ENCODE data around the gene ZNF791.
"Not testable (repeated sequence)": the region's sequence is repeated elsewhere in the genome, so short reads cannot be mapped to it uniquely, and the experiment has no call there.

ZNF791 gene

DNA sequence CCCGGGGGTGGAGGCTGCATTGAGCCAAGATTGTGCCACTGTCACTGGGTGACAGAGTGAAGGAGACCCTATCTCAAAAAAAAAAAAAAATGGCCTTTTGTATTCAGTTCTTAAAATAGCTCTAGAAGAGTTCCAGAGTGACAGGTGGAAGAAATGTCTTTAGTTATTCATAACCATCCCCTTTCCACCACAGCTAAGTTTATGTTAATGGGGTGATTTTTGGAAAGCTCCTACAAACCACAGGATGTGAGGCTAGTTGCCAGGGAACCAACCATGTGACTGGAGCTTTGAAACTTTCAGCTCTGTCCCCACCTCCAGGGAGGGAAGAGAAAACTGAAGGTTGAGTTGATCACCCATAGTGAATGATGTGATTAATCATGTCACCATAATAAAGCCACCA lies 7.0 kb upstream of the ZNF791 start:
- H3K4me1 ChIP-seq (ENCODE audit: insufficient read depth, low read length) = no peaks in the 10 kb centered on the region
- 92% methylated on average over 1 of the region's 1 CpG for WGBS
- no peak overlapping the region for H3K9ac ChIP-seq (ENCODE audit: low read depth, low read length)
- no peak overlapping the region for H3K4me3 ChIP-seq (ENCODE audit: low read length)
- H3K36me3 ChIP-seq (ENCODE audit: insufficient read depth, low read length) = peaks cover 24% of the 10 kb centered on the region
- H3K27me3 ChIP-seq (ENCODE audit: insufficient read depth, low read length) = no peaks in the 10 kb centered on the region
- H3K9me3 ChIP-seq (ENCODE audit: insufficient read depth, low read depth, low read length) = no peaks in the 10 kb centered on the region
- H3K27ac ChIP-seq (ENCODE audit: low read depth, low read length) = no peak overlapping the region

DNA sequence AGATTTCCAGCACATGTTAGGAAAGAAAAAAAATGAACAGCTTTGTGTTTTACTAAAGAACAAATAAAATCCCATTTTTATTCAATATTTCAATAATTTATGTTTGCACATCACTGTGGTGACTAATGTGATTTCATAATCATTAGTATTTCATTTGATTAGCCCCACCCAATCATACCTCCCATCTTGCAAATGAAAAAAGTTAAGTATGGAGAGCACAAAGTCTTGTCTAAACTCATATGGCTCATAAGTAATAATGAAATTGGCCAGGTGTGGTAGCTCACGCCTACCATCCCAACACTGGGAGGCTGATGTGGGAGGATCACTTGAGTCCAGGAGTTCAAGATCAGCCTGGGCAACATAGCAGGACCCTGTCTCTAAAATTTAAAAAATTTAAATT lies 3.9 kb upstream of the ZNF791 start:
- Histone ChIP-seq H3K36me3 (ENCODE audit: insufficient read depth, low read length) (peaks cover 25% of the 10 kb centered on the region), H3K9me3 (ENCODE audit: insufficient read depth, low read depth, low read length) (no peaks in the 10 kb centered on the region), H3K4me3 (ENCODE audit: low read length) (no peak overlapping the region), H3K9ac (ENCODE audit: low read depth, low read length) (no peak overlapping the region), H3K27ac (ENCODE audit: low read depth, low read length) (no peak overlapping the region), H3K4me1 (ENCODE audit: insufficient read depth, low read length) (peaks cover 4% of the 10 kb centered on the region; the same call in 1 of the 2 replicates), H3K27me3 (ENCODE audit: insufficient read depth, low read length) (no peaks in the 10 kb centered on the region)
- 100% methylated on average over 1 of the region's 1 CpG for WGBS

DNA sequence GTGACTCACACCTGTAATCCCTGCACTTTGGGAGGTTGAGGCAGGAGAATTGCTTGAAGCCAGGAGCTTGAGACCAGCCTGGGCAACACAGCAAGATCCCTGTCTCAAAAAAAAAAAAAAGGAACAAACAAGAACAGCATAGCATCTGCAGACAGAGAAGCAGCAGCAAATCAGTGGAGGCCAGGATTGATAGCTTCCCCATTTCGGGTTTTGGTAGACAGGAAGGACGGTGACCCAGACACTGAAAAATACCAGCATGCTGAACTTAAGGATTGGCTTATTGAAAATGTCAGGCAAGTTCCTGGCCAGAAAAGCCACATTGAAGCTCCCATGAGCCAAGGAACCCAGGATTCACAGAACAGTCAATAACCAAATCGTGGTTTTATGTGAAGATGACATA lies 3.1 kb upstream of the ZNF791 start:
- 93% methylated on average over 3 of the region's 3 CpGs for WGBS
- peaks cover 22% of the 10 kb centered on the region for H3K36me3 ChIP-seq (ENCODE audit: insufficient read depth, low read length)
- H3K27ac ChIP-seq (ENCODE audit: low read depth, low read length) = no peak overlapping the region
- no peak overlapping the region for H3K9ac ChIP-seq (ENCODE audit: low read depth, low read length)
- H3K4me1 ChIP-seq (ENCODE audit: insufficient read depth, low read length) = peaks cover 6% of the 10 kb centered on the region; the same call in 1 of the 2 replicates
- H3K27me3 ChIP-seq (ENCODE audit: insufficient read depth, low read length) = no peaks in the 10 kb centered on the region
- H3K4me3 ChIP-seq (ENCODE audit: low read length) = no peak overlapping the region
- H3K9me3 ChIP-seq (ENCODE audit: insufficient read depth, low read depth, low read length) = no peaks in the 10 kb centered on the region

GRCh38 chr19:12611361-12611699 lies 610 bp downstream of the ZNF791 start:
- H3K27me3 ChIP-seq (ENCODE audit: insufficient read depth, low read length) = no peaks in the 10 kb centered on the region
- H3K9me3 ChIP-seq (ENCODE audit: insufficient read depth, low read depth, low read length) = no peaks in the 10 kb centered on the region
- peaks cover 6% of the 10 kb centered on the region; the same call in 1 of the 2 replicates for H3K4me1 ChIP-seq (ENCODE audit: insufficient read depth, low read length)
- H3K27ac ChIP-seq (ENCODE audit: low read depth, low read length) = peak overlapping the region; percentile 93
- H3K9ac ChIP-seq (ENCODE audit: low read depth, low read length) = peak overlapping the region; percentile 76
- H3K36me3 ChIP-seq (ENCODE audit: insufficient read depth, low read length) = peaks cover 31% of the 10 kb centered on the region
- peak overlapping the region; percentile 81 for H3K4me3 ChIP-seq (ENCODE audit: low read length)
- 0% methylated on average over 9 of the region's 10 CpGs for WGBS

- H3K9ac ChIP-seq (ENCODE audit: low read depth, low read length) = no peak overlapping the region
- H3K36me3 ChIP-seq (ENCODE audit: insufficient read depth, low read length) = peaks cover 31% of the 10 kb centered on the region
- no peaks in the 10 kb centered on the region for H3K27me3 ChIP-seq (ENCODE audit: insufficient read depth, low read length)
- no peak overlapping the region for H3K4me3 ChIP-seq (ENCODE audit: low read length)
- peaks cover 6% of the 10 kb centered on the region for H3K4me1 ChIP-seq (ENCODE audit: insufficient read depth, low read length)
- H3K9me3 ChIP-seq (ENCODE audit: insufficient read depth, low read depth, low read length) = no peaks in the 10 kb centered on the region
- no peak overlapping the region for H3K27ac ChIP-seq (ENCODE audit: low read depth, low read length)
- WGBS = 98% methylated on average over 4 of the region's 4 CpGs
Measured at GRCh38 chr19:12617646-12618045, 6.9 kb downstream of the ZNF791 start.

- WGBS = 54% methylated on average over 24 of the region's 26 CpGs
- H3K4me1 ChIP-seq (ENCODE audit: insufficient read depth, low read length); H3K27me3 ChIP-seq (ENCODE audit: insufficient read depth, low read length): not testable (repeated sequence)
- peaks cover 10% of the 10 kb centered on the region; the same call in 1 of the 2 replicates for H3K9me3 ChIP-seq (ENCODE audit: insufficient read depth, low read depth, low read length)
- peak overlapping the region; percentile 28 for H3K4me3 ChIP-seq (ENCODE audit: low read length)
- H3K27ac ChIP-seq (ENCODE audit: low read depth, low read length) = peak overlapping the region; percentile 72
- peak overlapping the region; percentile 41; the same call in 1 of the 2 replicates for H3K9ac ChIP-seq (ENCODE audit: low read depth, low read length)
- H3K36me3 ChIP-seq (ENCODE audit: insufficient read depth, low read length) = peaks cover 39% of the 10 kb centered on the region
Measured at GRCh38 chr19:12621253-12622024, 10.7 kb downstream of the ZNF791 start.

DNA sequence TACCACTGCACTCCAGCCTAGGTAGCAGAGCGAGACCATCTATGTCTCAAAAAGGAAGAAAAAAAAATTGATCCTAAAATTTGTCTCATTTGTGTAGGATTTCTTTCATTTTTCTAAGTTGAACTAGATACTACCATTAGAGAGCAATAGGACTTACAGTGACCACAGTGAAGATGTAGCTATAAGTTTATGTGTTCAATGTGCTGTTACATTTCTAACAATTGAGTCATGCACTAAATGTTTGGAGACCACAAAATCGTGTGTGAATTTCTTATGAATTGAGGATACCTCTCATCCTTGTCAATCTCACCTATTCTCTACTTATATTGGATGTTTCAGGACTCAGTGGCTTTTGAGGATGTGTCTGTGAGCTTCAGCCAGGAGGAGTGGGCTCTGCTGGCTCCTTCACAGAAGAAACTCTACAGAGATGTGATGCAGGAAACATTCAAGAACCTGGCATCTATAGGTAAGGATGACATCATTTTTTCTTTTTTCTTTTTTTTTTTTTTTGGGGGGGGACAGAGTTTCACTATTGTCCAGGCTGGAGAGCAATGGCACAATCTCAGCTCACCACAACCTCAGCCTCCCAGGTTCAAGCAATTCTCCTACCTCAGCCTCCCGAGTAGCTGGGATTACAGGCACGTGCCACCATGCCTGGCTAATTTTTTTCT lies 12.8 kb downstream of the ZNF791 start:
- peaks cover 50% of the 10 kb centered on the region for H3K36me3 ChIP-seq (ENCODE audit: insufficient read depth, low read length)
- no peak overlapping the region for H3K4me3 ChIP-seq (ENCODE audit: low read length)
- no peak overlapping the region for H3K27ac ChIP-seq (ENCODE audit: low read depth, low read length)
- peaks cover 29% of the 10 kb centered on the region for H3K9me3 ChIP-seq (ENCODE audit: insufficient read depth, low read depth, low read length)
- peaks cover 6% of the 10 kb centered on the region for H3K4me1 ChIP-seq (ENCODE audit: insufficient read depth, low read length)
- H3K9ac ChIP-seq (ENCODE audit: low read depth, low read length) = no peak overlapping the region
- 93% methylated on average over 3 of the region's 4 CpGs for WGBS
- no peaks in the 10 kb centered on the region for H3K27me3 ChIP-seq (ENCODE audit: insufficient read depth, low read length)

- H3K4me3 ChIP-seq (ENCODE audit: low read length) = no peak overlapping the region
- no peak overlapping the region for H3K9ac ChIP-seq (ENCODE audit: low read depth, low read length)
- H3K4me1 ChIP-seq (ENCODE audit: insufficient read depth, low read length) = no peaks in the 10 kb centered on the region
- 96% methylated on average over 8 of the region's 8 CpGs for WGBS
- peaks cover 76% of the 10 kb centered on the region for H3K36me3 ChIP-seq (ENCODE audit: insufficient read depth, low read length)
- no peaks in the 10 kb centered on the region for H3K27me3 ChIP-seq (ENCODE audit: insufficient read depth, low read length)
- peaks cover 47% of the 10 kb centered on the region for H3K9me3 ChIP-seq (ENCODE audit: insufficient read depth, low read depth, low read length)
- H3K27ac ChIP-seq (ENCODE audit: low read depth, low read length) = no peak overlapping the region
Measured at GRCh38 chr19:12626958-12627357, 16.2 kb downstream of the ZNF791 start.

DNA sequence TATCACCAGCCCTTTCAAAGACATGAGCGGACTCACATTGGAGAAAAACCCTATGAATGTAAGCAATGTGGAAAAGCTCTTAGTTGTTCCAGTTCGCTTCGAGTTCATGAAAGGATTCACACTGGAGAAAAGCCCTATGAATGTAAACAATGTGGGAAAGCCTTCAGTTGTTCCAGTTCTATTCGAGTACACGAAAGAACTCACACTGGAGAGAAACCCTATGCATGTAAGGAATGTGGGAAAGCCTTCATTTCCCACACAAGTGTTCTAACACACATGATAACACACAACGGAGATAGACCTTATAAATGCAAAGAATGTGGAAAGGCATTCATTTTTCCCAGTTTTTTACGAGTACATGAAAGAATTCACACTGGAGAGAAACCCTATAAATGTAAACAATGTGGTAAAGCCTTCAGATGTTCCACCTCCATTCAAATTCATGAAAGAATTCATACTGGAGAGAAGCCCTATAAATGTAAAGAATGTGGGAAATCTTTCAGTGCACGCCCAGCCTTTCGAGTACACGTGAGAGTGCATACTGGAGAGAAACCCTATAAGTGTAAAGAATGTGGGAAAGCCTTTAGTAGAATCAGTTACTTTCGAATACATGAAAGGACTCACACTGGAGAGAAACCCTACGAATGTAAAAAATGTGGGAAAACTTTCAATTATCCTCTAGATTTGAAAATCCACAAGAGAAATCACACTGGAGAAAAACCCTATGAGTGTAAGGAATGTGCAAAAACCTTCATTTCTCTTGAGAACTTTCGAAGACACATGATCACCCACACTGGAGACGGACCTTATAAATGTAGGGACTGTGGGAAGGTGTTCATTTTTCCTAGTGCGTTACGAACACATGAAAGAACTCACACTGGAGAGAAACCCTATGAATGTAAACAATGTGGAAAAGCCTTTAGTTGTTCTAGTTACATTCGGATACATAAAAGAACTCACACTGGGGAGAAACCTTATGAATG lies 17.6 kb downstream of the ZNF791 start:
- Histone ChIP-seq H3K27me3 (ENCODE audit: insufficient read depth, low read length) (no peaks in the 10 kb centered on the region), H3K27ac (ENCODE audit: low read depth, low read length) (no peak overlapping the region; the same call in 1 of the 2 replicates), H3K4me1 (ENCODE audit: insufficient read depth, low read length) (no peaks in the 10 kb centered on the region), H3K36me3 (ENCODE audit: insufficient read depth, low read length) (peaks cover 76% of the 10 kb centered on the region), H3K4me3 (ENCODE audit: low read length) (no peak overlapping the region), H3K9me3 (ENCODE audit: insufficient read depth, low read depth, low read length) (peaks cover 47% of the 10 kb centered on the region), H3K9ac (ENCODE audit: low read depth, low read length) (no peak overlapping the region)
- 97% methylated on average over 16 of the region's 17 CpGs for WGBS

DNA sequence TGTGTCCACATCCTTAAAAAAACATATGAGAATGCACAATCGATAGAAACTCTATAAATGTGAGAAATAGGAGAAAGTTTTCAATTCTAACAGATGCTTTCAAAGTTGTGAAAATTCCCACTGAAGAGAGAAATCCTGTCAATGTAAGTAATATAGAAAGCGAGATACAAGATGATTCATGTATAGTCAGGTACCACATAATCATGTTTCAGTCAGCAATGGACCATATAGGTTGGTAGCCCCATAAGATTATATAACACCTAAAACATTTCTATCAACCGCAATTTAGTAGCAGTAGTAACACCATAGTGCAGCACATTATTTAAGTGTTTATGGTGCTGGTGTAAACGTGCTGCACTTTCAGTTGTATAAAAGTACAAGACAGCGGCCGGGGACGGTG lies 18.5 kb downstream of the ZNF791 start:
- Histone ChIP-seq H3K36me3 (ENCODE audit: insufficient read depth, low read length) (peaks cover 68% of the 10 kb centered on the region), H3K9me3 (ENCODE audit: insufficient read depth, low read depth, low read length) (peaks cover 47% of the 10 kb centered on the region), H3K9ac (ENCODE audit: low read depth, low read length) (no peak overlapping the region), H3K27me3 (ENCODE audit: insufficient read depth, low read length) (no peaks in the 10 kb centered on the region), H3K27ac (ENCODE audit: low read depth, low read length) (no peak overlapping the region; the same call in 1 of the 2 replicates), H3K4me3 (ENCODE audit: low read length) (no peak overlapping the region), H3K4me1 (ENCODE audit: insufficient read depth, low read length) (no peaks in the 10 kb centered on the region)
- WGBS = 98% methylated on average over 6 of the region's 7 CpGs

- H3K27ac ChIP-seq (ENCODE audit: low read depth, low read length) = no peak overlapping the region
- no peak overlapping the region for H3K9ac ChIP-seq (ENCODE audit: low read depth, low read length)
- no peaks in the 10 kb centered on the region for H3K36me3 ChIP-seq (ENCODE audit: insufficient read depth, low read length)
- no peak overlapping the region for H3K4me3 ChIP-seq (ENCODE audit: low read length)
- no peaks in the 10 kb centered on the region for H3K9me3 ChIP-seq (ENCODE audit: insufficient read depth, low read depth, low read length)
- H3K27me3 ChIP-seq (ENCODE audit: insufficient read depth, low read length) = no peaks in the 10 kb centered on the region
- H3K4me1 ChIP-seq (ENCODE audit: insufficient read depth, low read length) = no peaks in the 10 kb centered on the region
- 95% methylated on average over 13 of the region's 13 CpGs for WGBS
Measured at GRCh38 chr19:12636631-12637030, 25.9 kb downstream of the ZNF791 start.

Measured in HUES64 (cell line).